GM12801 (cell line): ENCODE data around the gene KIF5A.

Experiments used
- TF ChIP-seq, protein P1 (sequence below): IDR thresholded peaks from one replicate; pipeline ENCODE4 v1.5.1; 2011; ENCODE audit warnings: control low read depth; ENCODE audit not compliant: insufficient read length; ENCODE audit errors: extremely low read depth

Gene KIF5A

DNA sequence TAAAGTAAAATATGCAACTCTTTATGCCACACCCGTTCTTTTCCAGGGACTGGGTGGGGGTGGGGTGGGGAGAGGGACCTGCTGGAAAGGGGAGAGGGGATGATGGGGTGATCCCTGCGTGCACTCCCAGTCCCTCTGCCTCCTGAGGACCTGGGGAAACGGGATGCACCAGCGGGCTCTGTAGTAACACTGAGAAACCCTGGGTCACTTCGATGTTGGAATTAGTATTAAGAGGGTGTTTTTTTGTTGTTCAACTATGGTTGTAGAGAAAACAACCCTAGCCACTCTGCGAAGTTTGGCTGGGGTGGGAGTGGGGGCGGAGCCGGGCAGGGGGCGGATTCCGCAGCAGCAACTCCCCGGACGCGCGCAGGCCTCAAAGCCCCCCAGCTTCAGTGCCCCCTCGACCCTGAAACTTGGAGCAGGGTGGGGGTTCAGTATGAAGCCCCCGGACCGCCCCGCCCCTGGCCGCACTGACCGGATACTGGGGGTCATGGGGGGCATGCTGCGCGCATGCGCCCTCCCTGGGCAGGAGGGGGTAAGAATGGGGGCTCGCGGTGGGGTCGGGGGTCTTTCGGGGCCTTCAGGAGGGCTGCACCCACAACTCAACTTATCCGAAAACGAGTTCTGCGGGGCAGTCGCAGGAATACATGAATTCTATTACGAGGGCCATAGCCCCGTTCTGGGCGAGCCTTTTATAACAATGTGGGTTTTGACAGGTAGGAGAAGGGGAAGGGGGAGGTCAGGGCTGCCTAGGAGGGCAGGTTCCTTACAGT, 60.1 kb downstream of the KIF5A start:
- TF ChIP-seq, protein P1, sequence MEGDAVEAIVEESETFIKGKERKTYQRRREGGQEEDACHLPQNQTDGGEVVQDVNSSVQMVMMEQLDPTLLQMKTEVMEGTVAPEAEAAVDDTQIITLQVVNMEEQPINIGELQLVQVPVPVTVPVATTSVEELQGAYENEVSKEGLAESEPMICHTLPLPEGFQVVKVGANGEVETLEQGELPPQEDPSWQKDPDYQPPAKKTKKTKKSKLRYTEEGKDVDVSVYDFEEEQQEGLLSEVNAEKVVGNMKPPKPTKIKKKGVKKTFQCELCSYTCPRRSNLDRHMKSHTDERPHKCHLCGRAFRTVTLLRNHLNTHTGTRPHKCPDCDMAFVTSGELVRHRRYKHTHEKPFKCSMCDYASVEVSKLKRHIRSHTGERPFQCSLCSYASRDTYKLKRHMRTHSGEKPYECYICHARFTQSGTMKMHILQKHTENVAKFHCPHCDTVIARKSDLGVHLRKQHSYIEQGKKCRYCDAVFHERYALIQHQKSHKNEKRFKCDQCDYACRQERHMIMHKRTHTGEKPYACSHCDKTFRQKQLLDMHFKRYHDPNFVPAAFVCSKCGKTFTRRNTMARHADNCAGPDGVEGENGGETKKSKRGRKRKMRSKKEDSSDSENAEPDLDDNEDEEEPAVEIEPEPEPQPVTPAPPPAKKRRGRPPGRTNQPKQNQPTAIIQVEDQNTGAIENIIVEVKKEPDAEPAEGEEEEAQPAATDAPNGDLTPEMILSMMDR, result no peak

DNA sequence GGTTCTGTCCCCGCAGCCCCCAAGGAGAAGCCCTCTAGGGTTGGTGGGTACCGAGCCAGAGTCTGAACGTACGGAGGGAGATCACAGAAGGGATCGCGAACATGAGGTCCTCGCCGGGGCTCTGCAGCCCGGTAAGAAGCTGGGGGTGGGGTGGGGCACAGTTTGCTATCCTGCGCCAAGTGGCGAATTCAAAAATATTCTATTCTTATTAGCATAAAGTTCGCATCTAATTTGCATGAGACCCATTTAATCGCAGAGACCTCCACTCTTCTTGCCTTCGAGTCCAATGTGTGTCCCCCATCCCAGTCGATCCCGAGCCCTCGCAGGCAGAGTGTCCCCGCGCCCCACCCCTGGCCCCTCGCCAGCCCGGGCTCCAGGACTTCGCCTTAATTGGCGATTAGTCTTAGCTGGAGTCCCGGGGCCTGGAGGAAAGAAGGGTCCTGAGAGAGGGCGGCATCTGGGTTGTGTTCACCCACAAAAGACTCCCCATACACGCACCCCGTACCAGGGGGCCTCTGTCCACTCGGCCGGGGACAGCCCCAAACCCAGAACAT, 60.8 kb downstream of the KIF5A start:
- TF ChIP-seq, protein P1, result no peak

DNA sequence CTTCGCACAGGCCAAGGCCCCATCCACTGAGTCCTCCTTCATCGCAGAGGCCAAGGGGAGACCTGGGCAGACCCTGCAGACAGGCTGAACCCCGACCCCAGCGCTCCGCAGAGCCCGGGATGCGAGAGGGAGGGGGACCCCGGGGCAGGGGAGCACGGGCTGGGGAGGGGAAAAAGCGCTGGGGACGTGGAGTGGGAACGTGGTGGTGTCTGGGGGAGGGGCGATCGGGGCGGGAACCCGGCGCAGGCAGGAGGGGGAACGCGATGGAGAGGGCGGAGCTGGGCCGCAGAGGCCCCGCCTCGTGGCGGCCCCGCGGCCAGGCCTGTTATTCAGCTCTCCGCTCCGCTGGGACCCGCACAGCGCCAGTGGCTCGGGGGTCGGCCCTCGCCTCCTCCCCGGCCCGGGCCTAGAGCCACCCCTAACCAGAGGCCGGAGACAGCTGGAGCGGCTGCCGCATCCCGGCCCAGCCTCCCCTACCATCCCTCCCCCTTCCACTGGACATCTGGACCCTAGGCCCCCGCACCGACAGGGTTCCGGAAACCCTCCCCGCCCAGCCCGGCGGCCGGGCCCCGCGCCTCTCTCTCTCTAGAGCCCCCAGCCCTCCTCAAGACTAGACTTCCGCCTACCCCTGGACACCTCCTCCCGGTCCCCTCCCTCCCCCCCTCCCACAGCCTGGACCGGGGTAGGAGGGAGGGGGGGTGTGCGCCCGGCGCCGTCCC, 61.4 kb downstream of the KIF5A start, which contains the start of gene ARHGEF25:
Gene ARHGEF25 (plus strand): TSS at position 328 of the 719 bp plus-strand sequence. CDS start 460 bp downstream, outside the sequence.
- TF ChIP-seq, protein P1, result no peak

DNA sequence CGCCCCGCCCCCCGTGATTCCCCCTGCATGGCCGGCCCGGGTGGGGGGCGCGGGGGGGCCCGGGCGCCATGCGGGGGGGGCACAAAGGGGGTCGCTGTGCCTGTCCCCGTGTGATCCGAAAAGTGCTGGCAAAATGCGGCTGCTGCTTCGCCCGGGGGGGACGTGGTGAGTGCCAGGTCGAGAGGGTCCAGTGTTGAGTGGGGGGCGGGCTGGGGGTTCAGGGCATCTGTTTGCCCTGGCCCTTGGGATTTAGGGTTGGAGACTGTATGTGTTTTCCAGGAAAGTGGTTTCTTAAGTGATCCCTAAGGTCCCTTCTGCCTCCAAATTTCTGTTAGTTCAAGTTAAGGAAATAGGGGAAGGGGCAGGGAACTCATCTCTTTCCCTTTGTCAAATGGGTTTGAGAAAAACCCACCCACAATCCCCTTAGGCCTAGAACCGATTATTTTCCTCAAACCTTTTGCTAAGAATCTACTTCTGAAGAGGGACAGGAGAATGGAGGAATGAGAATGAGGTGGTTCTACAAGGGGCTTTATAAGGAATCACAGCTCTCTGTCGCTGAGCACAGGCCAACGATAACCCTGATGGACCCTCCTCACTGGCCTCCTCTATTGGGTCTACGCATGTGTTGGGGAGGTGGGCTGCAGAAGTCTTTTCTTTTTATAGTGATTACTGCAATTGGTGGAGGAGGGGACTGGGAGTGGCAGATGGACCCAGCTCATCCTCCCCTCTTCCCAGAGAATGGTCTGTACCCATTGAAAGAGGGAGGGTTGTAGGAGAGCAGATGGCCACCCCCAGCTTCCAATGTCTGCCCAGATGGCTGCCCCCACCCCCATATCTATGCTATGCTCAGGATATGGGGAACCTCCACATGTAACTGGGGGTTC, 62.2 kb downstream of the KIF5A start:
- TF ChIP-seq, protein P1, result no peak

DNA sequence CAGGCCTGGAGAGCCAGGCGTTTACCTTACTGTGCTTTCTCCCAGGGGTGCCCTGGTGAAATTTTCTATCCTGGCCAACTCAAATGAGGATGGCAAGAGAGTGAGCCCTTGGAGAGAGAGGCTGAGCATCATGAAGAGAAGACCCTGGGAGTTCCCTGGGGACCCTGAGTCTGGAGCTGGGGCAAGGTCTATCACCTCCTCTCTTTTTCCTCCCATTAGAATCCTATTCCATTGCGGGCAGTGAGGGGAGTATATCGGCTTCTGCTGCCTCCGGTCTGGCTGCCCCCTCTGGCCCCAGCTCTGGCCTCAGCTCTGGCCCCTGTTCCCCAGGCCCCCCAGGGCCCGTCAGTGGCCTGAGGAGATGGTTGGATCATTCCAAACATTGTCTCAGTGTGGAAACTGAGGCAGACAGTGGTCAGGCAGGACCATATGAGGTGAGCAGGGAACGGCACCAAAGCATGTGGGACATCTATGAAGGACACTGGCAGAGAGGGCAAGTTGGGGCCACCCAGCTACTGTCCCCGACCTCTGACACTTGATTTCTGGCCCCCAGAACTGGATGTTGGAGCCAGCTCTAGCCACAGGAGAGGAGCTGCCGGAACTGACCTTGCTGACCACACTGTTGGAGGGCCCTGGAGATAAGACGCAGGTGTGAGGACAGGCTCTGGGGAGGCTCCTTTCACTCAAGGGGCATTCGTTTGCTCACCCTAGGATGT, 63.0 kb downstream of the KIF5A start:
- TF ChIP-seq, protein P1, result no peak

DNA sequence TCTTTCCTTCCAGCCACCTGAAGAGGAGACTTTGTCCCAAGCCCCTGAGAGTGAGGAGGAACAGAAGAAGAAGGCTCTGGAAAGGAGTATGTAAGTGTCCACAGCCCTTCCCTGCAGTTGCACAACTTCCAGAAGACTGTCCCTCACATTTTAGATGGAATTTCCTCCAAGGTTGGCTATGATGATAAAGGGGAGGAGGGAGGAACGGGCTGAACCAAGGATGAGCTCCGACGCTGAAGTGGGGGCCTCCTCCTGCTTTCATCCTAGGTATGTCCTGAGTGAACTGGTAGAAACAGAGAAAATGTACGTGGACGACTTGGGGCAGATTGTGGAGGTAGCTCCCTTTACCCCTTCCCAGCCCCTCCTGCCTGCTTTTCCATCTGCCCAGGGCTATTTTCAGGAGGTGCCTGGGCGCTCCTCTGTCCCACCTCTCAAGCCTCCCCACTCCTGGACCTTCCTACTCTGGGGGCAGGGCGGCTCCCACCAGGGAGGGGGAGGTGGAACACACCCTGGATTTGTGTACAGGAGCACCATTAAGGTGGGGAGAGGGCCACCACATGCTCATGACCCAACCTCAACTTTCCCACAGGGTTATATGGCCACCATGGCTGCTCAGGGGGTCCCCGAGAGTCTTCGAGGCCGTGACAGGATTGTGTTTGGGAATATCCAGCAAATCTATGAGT, 63.7 kb downstream of the KIF5A start:
- TF ChIP-seq, protein P1, result no peak
